ENCODE measurements around the gene NR6A1.

The NR6A1 gene

DNA sequence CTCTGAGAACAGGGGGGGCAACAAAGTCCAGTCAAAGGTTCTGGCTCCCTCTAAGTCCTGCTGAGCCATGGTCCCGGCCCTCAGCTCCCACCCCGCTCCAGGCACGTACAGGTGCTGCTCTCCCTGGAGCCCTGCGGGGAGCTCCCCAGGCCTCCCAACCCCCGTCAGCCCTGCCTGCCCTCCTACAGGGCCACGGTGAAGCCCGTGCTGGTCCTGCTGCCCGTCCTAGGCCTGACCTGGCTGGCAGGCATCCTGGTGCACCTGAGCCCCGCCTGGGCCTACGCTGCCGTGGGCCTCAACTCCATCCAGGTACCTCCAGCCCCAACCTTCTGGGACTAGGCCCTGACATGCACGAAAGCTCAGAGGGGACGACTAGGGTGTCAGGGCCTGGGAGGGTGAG lies 300.8 kb downstream of the NR6A1 start:
- DNase-seq (ENCODE audit: low read depth): no peak

DNA sequence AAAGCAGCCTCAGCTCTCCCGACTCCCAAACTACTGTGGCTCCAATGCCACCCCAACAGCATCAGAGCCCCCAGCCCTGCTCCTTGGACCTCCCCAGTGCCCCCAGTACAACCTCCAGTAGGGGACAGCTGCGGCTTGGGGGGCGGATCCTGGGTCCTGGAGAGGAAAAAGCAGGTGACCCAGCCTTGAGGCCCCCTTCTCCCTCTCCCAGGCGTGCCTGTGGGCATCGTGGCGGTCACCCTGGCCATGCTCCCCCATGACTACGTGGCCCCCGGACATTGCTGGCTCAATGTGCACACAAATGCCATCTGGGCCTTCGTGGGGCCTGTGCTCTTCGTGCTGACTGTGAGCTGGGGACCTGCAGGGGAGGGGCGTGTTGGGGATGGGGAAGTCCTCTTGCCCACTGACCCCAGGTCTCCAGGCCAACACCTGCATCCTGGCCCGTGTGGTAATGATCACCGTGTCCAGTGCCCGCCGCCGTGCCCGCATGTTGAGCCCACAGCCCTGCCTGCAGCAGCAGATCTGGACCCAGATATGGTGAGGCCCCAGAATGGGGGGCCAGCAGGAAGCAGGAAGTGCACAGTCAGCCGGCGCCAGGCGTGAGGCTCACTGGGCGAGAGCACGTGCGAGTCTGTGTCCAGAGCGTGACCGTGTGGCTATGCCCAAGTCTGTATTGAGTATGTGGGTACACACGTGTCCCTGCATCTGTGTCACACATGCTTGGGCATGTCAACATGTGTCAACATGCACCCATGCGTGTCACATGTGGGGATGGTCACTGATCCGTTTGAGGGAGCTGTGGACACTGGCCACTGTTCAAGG lies 301.9 kb downstream of the NR6A1 start:
- no peak for DNase-seq (ENCODE audit: low read depth)

DNA sequence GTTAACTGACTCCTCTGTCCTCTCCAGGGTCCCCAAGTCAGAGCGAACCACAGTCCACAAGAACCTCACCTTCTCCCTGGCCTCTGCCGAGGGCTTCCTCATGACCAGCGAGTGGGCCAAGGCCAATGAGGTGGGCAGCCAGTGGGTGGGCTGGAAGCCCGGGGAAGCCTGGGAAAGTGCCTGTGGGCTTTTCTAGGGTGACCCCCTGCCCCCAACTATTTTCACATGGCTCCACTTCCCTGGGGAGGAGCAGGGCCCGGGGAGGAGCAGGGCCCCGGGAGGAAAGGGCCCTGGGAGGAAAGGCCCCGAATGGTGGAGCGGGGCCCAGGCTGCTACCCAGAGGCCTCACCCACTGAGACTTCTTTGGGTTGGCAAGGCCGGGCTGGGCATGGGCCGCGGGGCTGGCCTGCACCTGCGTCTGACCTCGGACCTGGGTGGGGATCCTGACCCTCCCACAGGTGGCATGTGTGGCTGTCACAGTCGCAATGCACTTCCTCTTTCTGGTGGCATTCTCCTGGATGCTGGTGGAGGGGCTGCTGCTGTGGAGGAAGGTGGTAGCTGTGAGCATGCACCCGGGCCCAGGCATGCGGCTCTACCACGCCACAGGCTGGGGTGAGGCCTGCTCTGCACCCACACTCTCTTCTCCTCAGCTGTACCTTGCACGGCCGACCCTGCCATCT lies 302.9 kb downstream of the NR6A1 start:
- no peak for DNase-seq (ENCODE audit: low read depth)

DNA sequence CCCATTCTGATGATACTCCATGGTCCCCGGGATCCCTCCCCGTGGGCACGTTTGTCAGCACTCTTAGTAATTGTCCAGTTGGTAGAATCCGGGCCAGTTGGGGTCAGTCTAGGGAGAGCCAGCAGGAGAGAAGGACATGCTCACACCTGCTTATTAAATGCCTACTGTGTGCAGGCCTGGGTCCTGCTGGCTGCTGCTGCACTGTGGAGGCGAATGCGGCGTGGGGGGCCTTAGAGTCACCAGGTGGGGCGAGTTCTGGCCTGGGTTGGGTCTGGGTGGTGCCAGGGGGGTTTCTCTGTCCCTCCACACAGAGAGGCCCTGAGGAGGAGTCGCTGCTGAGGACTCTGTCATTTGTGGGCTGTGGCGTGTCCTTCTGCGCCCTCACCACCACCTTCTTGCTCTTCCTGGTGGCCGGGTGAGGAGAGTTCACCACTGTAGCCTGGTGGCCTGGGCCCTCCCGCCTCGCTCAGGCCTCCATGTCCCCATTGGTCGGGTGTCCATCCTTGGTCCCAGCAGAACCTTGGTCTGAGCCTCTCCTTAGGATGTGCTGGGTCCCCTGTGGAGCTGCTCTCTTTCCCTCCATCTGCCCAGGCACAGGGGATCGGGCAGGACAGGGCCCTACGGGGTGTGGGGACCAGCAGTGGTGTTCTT lies 303.6 kb downstream of the NR6A1 start:
- DNase-seq (ENCODE audit: low read depth): no peak
